AG08395 (cell line): ENCODE data around the gene PCNX4.

Experiments
- DNase-seq: peaks from one replicate; pipeline ENCODE4 v3.0.0; 2012; ENCODE audit warnings: mixed read lengths, low spot score

The PCNX4 gene

GRCh38 chr14:60206249-60206670 lies 114.5 kb downstream of the PCNX4 start:
- no peak for DNase-seq

- DNase-seq: no peak
These were observed 115.3 kb downstream of the PCNX4 start for GRCh38 chr14:60206837-60207533.

- no peak for DNase-seq
These were observed 119.0 kb downstream of the PCNX4 start for GRCh38 chr14:60210703-60211102.

- DNase-seq: no peak
These were observed 119.4 kb downstream of the PCNX4 start for GRCh38 chr14:60211153-60211552.

GRCh38 chr14:60212503-60213371 lies 121.0 kb downstream of the PCNX4 start:
- no peak for DNase-seq

GRCh38 chr14:60214003-60214402 lies 122.3 kb downstream of the PCNX4 start:
- no peak for DNase-seq

- DNase-seq: no peak
These were observed 122.8 kb downstream of the PCNX4 start for GRCh38 chr14:60214415-60215126.

- DNase-seq: no peak
These were observed 123.4 kb downstream of the PCNX4 start for GRCh38 chr14:60215127-60215444.

GRCh38 chr14:60215520-60216420 lies 124.0 kb downstream of the PCNX4 start:
- no peak for DNase-seq

- no peak for DNase-seq
These were observed 126.0 kb downstream of the PCNX4 start for GRCh38 chr14:60217713-60218112.
